ENCODE results near the gene SERPINB4. TPM values are rescaled to one million over a fixed set of nuclear protein-coding genes. Genes with fewer than 3 reads are reported as not detected.

Gene SERPINB4
- total RNA-seq, 2 experiments from 2014 or later: not detected

- TF ChIP-seq EZH2phosphoT487 (IDR thresholded peaks at IDR 0.05; ENCODE audit: borderline replicate concordance, low read depth, low read length): no peak
- no peak for TF ChIP-seq CTCF (conservative IDR thresholded peaks at IDR 0.05; ENCODE audit: low read length)
- no peak overlapping the region for H2AFZ ChIP-seq (ENCODE audit: low read length)
- no peaks in the 10 kb centered on the region for H4K20me1 ChIP-seq (ENCODE audit: insufficient read depth, low read length)
- no TSS peak for BruUV-seq (replicated peaks)
- H3K4me1 ChIP-seq (ENCODE audit: insufficient read depth, low read length, poor library complexity, severe bottlenecking): no peaks in the 10 kb centered on the region
- intact Hi-C loops (cut with micrococcal nuclease; ENCODE audit: unreplicated experiment): no loop called here
- no peak overlapping the region for H3K4me3 ChIP-seq (ENCODE audit: low read depth, low read length, poor library complexity, severe bottlenecking)
- H3K9me3 ChIP-seq (ENCODE audit: low read length): no peaks in the 10 kb centered on the region
- CTCF ChIA-PET (ENCODE audit: unreplicated experiment): no interaction called here
- DNase-seq (ENCODE audit: low spot score): no peak
- no peak overlapping the region for H3K27ac ChIP-seq (ENCODE audit: low read depth, low read length, poor library complexity, severe bottlenecking)
- no peak overlapping the region for H3K4me2 ChIP-seq (ENCODE audit: low read length)
- no peaks in the 10 kb centered on the region for H3K79me2 ChIP-seq (ENCODE audit: insufficient read depth, low read depth, low read length)
- H3K9me2 ChIP-seq (ENCODE audit: insufficient read depth, low read length): no peaks in the 10 kb centered on the region
- POLR2A ChIA-PET: interaction anchor here (0.8 kb wide), 1 partner anchor 21 kb away, joined by 5 read pairs; no protein-coding TSS in a partner anchor
- H3K36me3 ChIP-seq (ENCODE audit: insufficient read depth, low read length): no peaks in the 10 kb centered on the region
Observed at GRCh38 chr18:63603772-63604171, 40.3 kb downstream of the SERPINB4 start.

GRCh38 chr18:63603355-63603754, 40.7 kb downstream of the SERPINB4 start:
- H4K20me1 ChIP-seq (ENCODE audit: insufficient read depth, low read length): no peaks in the 10 kb centered on the region
- no peaks in the 10 kb centered on the region for H3K79me2 ChIP-seq (ENCODE audit: insufficient read depth, low read depth, low read length)
- H3K4me1 ChIP-seq (ENCODE audit: insufficient read depth, low read length, poor library complexity, severe bottlenecking): no peaks in the 10 kb centered on the region
- POLR2A ChIA-PET: interaction anchor here (0.8 kb wide), 1 partner anchor 21 kb away, joined by 5 read pairs; no protein-coding TSS in a partner anchor
- H3K9me2 ChIP-seq (ENCODE audit: insufficient read depth, low read length): no peaks in the 10 kb centered on the region
- TF ChIP-seq CTCF (conservative IDR thresholded peaks at IDR 0.05; ENCODE audit: low read length) (no peak), EZH2phosphoT487 (IDR thresholded peaks at IDR 0.05; ENCODE audit: borderline replicate concordance, low read depth, low read length) (no peak)
- no peak overlapping the region for H3K4me3 ChIP-seq (ENCODE audit: low read depth, low read length, poor library complexity, severe bottlenecking)
- H3K9me3 ChIP-seq (ENCODE audit: low read length): no peaks in the 10 kb centered on the region
- CTCF ChIA-PET (ENCODE audit: unreplicated experiment): no interaction called here
- no peaks in the 10 kb centered on the region for H3K36me3 ChIP-seq (ENCODE audit: insufficient read depth, low read length)
- no TSS peak for BruUV-seq (replicated peaks)
- H3K27ac ChIP-seq (ENCODE audit: low read depth, low read length, poor library complexity, severe bottlenecking): no peak overlapping the region
- H3K4me2 ChIP-seq (ENCODE audit: low read length): no peak overlapping the region
- DNase-seq (ENCODE audit: low spot score): no peak
- no peak overlapping the region for H2AFZ ChIP-seq (ENCODE audit: low read length)
- intact Hi-C loops (cut with micrococcal nuclease; ENCODE audit: unreplicated experiment): no loop called here

- POLR2A ChIA-PET: no interaction called here
- no peak overlapping the region for H2AFZ ChIP-seq (ENCODE audit: low read length)
Observed at GRCh38 chr18:63596964-63597363, 47.1 kb downstream of the SERPINB4 start.

More at GRCh38 chr18:63596964-63597363, 47.1 kb downstream of the SERPINB4 start:
- Histone ChIP-seq H3K4me2 (ENCODE audit: low read length) (no peak overlapping the region), H3K27ac (ENCODE audit: low read depth, low read length, poor library complexity, severe bottlenecking) (no peak overlapping the region), H3K9me3 (ENCODE audit: low read length) (no peaks in the 10 kb centered on the region), H3K79me2 (ENCODE audit: insufficient read depth, low read depth, low read length) (no peaks in the 10 kb centered on the region), H3K4me1 (ENCODE audit: insufficient read depth, low read length, poor library complexity, severe bottlenecking) (no peaks in the 10 kb centered on the region), H4K20me1 (ENCODE audit: insufficient read depth, low read length) (no peaks in the 10 kb centered on the region), H3K36me3 (ENCODE audit: insufficient read depth, low read length) (no peaks in the 10 kb centered on the region), H3K4me3 (ENCODE audit: low read depth, low read length, poor library complexity, severe bottlenecking) (no peak overlapping the region), H3K9me2 (ENCODE audit: insufficient read depth, low read length) (no peaks in the 10 kb centered on the region)
- DNase-seq (ENCODE audit: low spot score): no peak
- BruUV-seq (replicated peaks): no TSS peak
- intact Hi-C loops (cut with micrococcal nuclease; ENCODE audit: unreplicated experiment): no loop called here
- CTCF ChIA-PET (ENCODE audit: unreplicated experiment): no interaction called here
- TF ChIP-seq EZH2phosphoT487 (IDR thresholded peaks at IDR 0.05; ENCODE audit: borderline replicate concordance, low read depth, low read length): no peak
- no peak for TF ChIP-seq CTCF (conservative IDR thresholded peaks at IDR 0.05; ENCODE audit: low read length)
